HT1080 (cell line): ENCODE results near the gene TIMM13. TPM values are rescaled to one million over a fixed set of nuclear protein-coding genes. Genes with fewer than 3 reads are reported as not detected.

Source experiments
- DNase-seq: peaks from one replicate; pipeline ENCODE4 v3.0.0-alpha.2; 2015; ENCODE audit warnings: low read depth
- total RNA-seq: library from RNA; depleted of rRNA; stranded (reverse); fragments of >200 nt; shearing (Covaris generic); gene quantifications from 2 replicates; pipeline ENCODE4 v1.2.3, GENCODE V29; 2014; rRNA removed

Gene TIMM13
- total RNA-seq, 1 experiment from 2014 or later, result 124 TPM

DNA sequence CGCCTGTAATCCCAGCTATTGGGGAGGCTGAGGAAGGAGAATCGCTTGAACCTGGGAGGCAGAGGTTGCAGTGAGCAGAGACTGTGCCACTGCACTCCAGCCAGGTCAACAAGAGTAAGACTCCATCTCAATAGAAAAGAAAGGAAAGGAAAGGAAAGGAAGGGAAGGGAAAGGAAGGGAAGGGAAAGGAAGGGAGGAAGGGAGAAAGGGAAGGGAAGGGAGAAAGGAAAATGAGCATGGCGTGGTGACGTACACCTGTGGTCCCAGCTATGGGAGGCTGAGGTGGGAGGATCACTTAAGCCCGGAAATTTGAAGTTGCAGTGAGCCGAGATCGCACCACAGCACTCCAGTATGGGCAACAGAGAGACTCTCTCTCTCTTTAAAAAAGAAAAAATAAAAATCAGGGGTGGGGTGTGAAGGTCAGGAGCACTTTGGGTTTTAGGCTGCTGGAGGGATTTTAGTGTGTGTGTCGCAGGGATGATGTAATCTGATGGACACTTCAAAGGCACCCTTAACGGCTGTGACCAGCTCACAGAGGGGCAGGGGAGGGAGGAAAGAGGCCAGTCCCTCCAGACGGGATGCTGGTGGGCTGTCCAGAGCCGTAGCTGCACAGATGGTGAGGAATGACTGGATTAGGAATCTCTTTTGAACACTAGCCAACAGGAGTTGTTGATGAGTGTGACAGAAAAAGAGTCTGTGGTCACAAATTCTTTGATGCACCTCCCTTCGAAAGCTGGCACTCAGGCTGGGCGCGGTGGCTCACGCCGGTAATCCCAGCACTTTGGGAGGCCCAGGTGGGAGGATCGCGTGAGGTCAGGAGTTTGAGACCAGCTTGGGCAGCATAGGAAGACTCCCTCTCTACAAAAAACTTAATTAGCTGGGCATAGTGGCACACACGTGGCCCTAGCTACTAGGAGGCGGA, 39.8 kb downstream of the TIMM13 start:
- no peak for DNase-seq

DNA sequence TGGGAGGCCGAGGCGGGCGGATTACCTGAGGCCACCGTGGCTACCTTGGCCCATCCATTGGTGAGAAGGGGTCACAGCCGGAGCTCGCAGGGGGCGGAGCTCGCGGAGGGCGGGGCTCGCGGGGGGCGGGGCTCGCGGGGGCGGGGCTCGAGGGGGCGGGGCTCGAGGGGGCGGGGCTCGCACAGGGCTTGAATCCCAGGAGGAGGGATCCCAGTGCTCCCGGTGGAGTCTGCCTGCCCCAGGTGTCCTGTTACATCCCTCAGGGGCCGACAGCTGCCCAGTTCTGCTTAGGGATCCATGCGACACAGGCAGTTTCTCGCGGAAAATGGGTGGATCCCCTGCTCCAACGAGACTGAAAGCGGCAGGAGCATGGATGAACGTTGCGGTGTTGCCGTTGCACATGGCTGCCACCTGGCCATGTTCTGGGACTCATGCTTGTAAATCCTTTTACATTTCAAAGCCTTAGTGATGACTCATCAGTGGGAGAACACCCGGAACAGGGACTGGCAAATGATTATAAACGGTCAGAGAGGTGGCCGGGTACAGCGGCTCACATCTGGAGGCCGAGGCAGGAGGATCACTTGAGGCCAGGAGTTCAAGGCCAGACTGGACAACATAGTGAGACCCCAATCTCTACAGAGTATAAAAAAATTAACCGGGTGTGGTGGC, 42.2 kb downstream of the TIMM13 start:
- DNase-seq, result peak; percentile 68

DNA sequence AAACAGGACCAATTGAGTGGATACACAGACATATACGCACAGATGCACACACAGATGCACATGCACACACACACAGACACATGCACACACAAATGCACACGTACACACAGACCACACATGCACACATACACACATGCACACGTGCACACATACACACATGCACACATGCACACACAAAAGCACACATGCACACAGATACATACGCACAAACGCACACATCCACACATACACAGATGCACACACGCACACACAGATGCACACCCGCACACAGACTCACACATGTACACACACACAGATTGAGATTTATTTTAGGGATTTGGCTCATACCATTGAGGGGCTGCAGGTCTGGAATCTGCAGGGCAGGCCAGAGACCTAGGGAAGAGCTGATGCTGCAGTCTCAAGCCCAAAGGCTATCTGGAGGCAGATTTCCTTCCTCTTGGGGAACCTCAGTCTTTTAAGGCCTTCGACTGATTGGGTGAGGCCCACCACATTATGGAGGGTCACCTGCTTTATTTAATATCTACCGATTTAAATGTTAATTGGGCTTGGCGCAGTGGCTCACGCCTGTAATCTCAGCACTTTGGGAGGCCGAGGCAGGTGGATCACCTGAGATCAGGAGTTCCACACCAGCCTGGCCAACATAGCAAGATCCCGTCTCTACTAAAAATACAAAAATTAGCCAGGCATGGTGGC, 44.7 kb downstream of the TIMM13 start:
- no peak for DNase-seq

DNA sequence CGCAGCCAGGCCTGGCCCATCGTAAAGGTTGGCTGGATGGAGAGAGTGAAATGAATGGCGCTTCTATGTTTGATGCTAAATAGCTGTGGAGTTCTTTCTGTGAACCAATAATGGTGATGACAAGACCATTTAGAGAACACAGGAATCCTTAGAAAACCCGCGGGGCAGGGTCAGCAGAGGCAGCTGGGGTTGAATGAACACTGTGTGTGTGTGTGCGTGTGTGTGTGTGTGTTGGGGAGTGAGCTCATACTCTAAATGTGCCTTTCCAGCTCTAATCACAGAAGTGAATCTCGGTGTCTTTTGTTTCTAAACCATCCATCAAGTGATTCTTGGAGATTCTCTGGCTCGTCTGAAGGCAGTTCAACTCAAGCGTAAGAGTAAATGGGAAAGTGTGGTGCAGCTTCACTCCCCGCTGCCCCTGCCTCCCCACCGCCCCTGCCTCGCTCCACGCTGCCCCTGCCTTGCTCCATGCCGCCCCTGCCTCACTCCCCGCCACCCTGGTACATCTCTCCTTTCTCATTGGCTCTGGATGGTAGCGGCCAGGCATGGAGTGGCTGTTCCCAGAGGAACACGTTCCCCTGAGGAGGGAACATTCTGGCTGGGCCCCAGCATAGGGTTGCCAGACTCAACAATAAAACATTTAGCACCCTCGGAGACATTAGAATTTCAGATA, 46.1 kb downstream of the TIMM13 start:
- no peak for DNase-seq

DNA sequence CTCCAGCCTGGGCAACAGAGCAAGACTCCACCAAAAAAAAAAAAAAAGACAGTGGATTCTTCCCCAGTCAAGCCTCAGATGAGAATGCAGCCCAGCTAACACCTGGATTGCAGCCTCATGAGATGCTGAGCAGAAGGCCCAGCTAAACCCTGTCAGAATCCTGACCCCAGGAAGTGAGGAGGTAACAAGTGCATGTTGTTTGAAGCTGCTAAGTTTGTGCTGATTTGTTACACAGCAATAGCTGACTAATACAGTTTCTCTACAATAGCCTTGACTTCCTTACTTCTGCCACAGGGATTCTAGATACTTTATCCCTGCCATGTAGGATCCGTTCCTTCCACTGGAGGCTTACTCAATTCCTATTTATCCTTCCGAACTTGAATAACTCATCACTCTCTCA, 46.8 kb downstream of the TIMM13 start:
- DNase-seq, result no peak

DNA sequence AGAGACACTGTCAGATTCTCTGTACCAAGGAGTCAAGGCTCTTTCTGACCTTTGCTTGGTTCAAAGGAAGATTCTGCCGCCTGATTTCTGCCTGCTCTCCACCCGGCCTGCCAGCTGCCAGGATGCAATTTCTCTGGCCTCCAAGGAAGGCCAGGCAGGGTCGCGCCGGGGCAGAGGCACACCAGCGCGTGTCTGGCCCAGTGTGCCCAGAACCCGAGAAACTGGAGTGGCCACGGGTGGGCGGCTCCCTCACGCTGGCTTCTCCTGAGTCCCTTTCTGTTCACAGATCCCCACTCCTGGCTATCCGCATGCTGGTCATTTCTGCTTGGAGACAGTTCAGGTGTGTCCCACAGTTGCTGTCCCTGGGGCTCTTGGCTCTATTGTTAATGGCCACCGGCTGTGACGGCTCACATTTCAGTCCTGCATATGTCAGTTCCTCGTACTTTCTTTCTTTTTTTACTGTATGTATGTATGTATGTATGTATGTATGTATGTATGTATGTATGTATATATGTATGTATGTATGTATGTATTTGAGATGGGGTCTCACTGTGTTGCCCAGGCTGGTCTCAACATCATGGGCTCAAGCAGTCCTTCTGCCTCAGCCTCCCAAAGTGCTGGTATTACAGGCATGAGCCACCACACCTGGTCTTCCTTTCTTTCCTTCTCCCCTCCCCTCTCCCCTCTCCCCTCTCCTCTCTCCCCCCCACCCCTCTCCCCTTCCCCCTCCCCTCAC, 50.4 kb downstream of the TIMM13 start:
- no peak for DNase-seq

Other genes starting within 250 kb of the TIMM13 start
- 146 and 152 TPM in 2 replicates for gene PLEKHJ1, start 191.3 kb downstream of the TIMM13 start, total RNA-seq
- 71.2 and 91.0 TPM in 2 replicates for gene SF3A2, start 190.8 kb downstream of the TIMM13 start, total RNA-seq
- gene AMH, start 178.3 kb downstream of the TIMM13 start, total RNA-seq, result 7.2 and 10.6 TPM in 2 replicates
- not detected in 2 replicates for gene JSRP1, start 171.2 kb downstream of the TIMM13 start, total RNA-seq
- 0.03 and 0.35 TPM in 2 replicates for gene PEAK3, start 145.4 kb downstream of the TIMM13 start, total RNA-seq
- not detected in 2 replicates for gene LINGO3, start 119.4 kb downstream of the TIMM13 start, total RNA-seq
- gene LSM7, start 99.0 kb downstream of the TIMM13 start, total RNA-seq, result 280 and 379 TPM in 2 replicates
- 13.4 and 16.2 TPM in 2 replicates for gene SPPL2B, start 98.9 kb downstream of the TIMM13 start, total RNA-seq
- gene TMPRSS9, start 67.3 kb downstream of the TIMM13 start, total RNA-seq, result not detected in 2 replicates
- gene LMNB2, start 29.4 kb upstream of the TIMM13 start, total RNA-seq, result 249 and 268 TPM in 2 replicates
- gene GADD45B, start 48.5 kb upstream of the TIMM13 start, total RNA-seq, result 40.0 and 53.1 TPM in 2 replicates